Activated T-helper 2 cell treated with anti-CD3 and anti-CD28 coated beads, Interferon-gamma antibody, Interleukin-2, Interleukin-4, amounts not matched to agents 10 μg/mL and 5 μg/mL and 100 μg/mL, durations not matched to agents 14 hours and 24 hours and 36 hours (primary cell): ENCODE data around the gene CD300H. TPM values are rescaled to one million over a fixed set of nuclear protein-coding genes. Genes with fewer than 3 reads are reported as not detected.

Source experiments
- DNase-seq: peaks from one replicate; pipeline ENCODE4 v3.0.0; 2021; ENCODE audit warnings: low spot score
- H3K27ac Mint-ChIP-seq: one replicate; pipeline ENCODE4 v1.8.0; 2021; ENCODE audit warnings: mixed read lengths
- H3K27me3 Mint-ChIP-seq: one replicate; pipeline ENCODE4 v1.8.0; 2021; ENCODE audit warnings: low read depth, mixed read lengths
- H3K36me3 Mint-ChIP-seq: one replicate; pipeline ENCODE4 v1.8.0; 2021; ENCODE audit warnings: low read depth, mixed read lengths
- H3K4me1 Mint-ChIP-seq: one replicate; pipeline ENCODE4 v1.8.0; 2021; ENCODE audit warnings: low read depth, mixed read lengths
- H3K4me3 Mint-ChIP-seq: one replicate; pipeline ENCODE4 v1.8.0; 2021; ENCODE audit warnings: low read depth, mild to moderate bottlenecking, moderate library complexity, mixed read lengths
- H3K9me3 Mint-ChIP-seq: one replicate; pipeline ENCODE4 v1.8.0; 2021; ENCODE audit warnings: mixed read lengths
- intact Hi-C: fragments of 100-400 bp; cut with micrococcal nuclease; formaldehyde crosslinking; loops from one replicate; pipeline ENCODE4 v1.15.1; 2023
- total RNA-seq: library from RNA; stranded (reverse); gene quantifications from 2 replicates; pipeline ENCODE4 v1.2.3, GENCODE V29; 2022

CD300H gene
- total RNA-seq, result not detected in 2 replicates

- no peak for DNase-seq
- H3K36me3 Mint-ChIP-seq, result no peaks in the 10 kb centered on the region
- H3K4me1 Mint-ChIP-seq, result peaks cover 15% of the 10 kb centered on the region
- H3K27ac Mint-ChIP-seq, result no peak within 1 kb of the TSS
- intact Hi-C loops, result loop anchor here (5.0 to 10.0 kb wide), 2 partner anchors 77 to 170 kb away; partner anchors contain the start of gene RAB37
- peaks cover 19% of the 10 kb centered on the region for H3K27me3 Mint-ChIP-seq
- H3K9me3 Mint-ChIP-seq, result no peaks in the 10 kb centered on the region
- no peak within 1 kb of the TSS for H3K4me3 Mint-ChIP-seq
Measured at GRCh38 chr17:74567397-74567796, at the start of gene CD300H. CD300H (minus strand) TSS chr17:74567509.

GRCh38 chr17:74616696-74617095 is 49.4 kb upstream of the CD300H start:
- Mint-ChIP-seq H3K27ac (no peak overlapping the region), H3K36me3 (no peaks in the 10 kb centered on the region), H3K4me1 (peaks cover 3% of the 10 kb centered on the region), H3K27me3 (peaks cover 34% of the 10 kb centered on the region), H3K4me3 (no peak overlapping the region), H3K9me3 (no peaks in the 10 kb centered on the region)
- DNase-seq, result no peak
- intact Hi-C loops, result no loop called here

GRCh38 chr17:74612046-74612445 is 44.7 kb upstream of the CD300H start:
- DNase-seq, result no peak
- intact Hi-C loops, result no loop called here

GRCh38 chr17:74610108-74610507 is 42.8 kb upstream of the CD300H start:
- no peak overlapping the region for H3K27ac Mint-ChIP-seq
- DNase-seq, result no peak
- H3K27me3 Mint-ChIP-seq, result peaks cover 15% of the 10 kb centered on the region

More at GRCh38 chr17:74612046-74612445, 44.7 kb upstream of the CD300H start:
- H3K27ac Mint-ChIP-seq, result no peak overlapping the region
- H3K9me3 Mint-ChIP-seq, result no peaks in the 10 kb centered on the region
- no peak overlapping the region for H3K4me3 Mint-ChIP-seq
- H3K4me1 Mint-ChIP-seq, result peaks cover 3% of the 10 kb centered on the region
- peaks cover 18% of the 10 kb centered on the region for H3K27me3 Mint-ChIP-seq
- no peaks in the 10 kb centered on the region for H3K36me3 Mint-ChIP-seq

GRCh38 chr17:74608511-74608910 is 41.2 kb upstream of the CD300H start:
- Mint-ChIP-seq H3K4me3 (no peak overlapping the region), H3K27ac (no peak overlapping the region), H3K36me3 (no peaks in the 10 kb centered on the region), H3K27me3 (peaks cover 13% of the 10 kb centered on the region), H3K4me1 (peaks cover 3% of the 10 kb centered on the region), H3K9me3 (no peaks in the 10 kb centered on the region)
- intact Hi-C loops, result no loop called here
- DNase-seq, result no peak

More at GRCh38 chr17:74610108-74610507, 42.8 kb upstream of the CD300H start:
- intact Hi-C loops, result no loop called here
- H3K36me3 Mint-ChIP-seq, result no peaks in the 10 kb centered on the region
- peaks cover 3% of the 10 kb centered on the region for H3K4me1 Mint-ChIP-seq
- H3K9me3 Mint-ChIP-seq, result no peaks in the 10 kb centered on the region
- H3K4me3 Mint-ChIP-seq, result no peak overlapping the region

- no peak overlapping the region for H3K27ac Mint-ChIP-seq
- intact Hi-C loops, result no loop called here
- peaks cover 2% of the 10 kb centered on the region for H3K4me1 Mint-ChIP-seq
- H3K36me3 Mint-ChIP-seq, result no peaks in the 10 kb centered on the region
- no peaks in the 10 kb centered on the region for H3K9me3 Mint-ChIP-seq
- DNase-seq, result no peak
- peaks cover 15% of the 10 kb centered on the region for H3K27me3 Mint-ChIP-seq
- H3K4me3 Mint-ChIP-seq, result no peak overlapping the region
Measured at GRCh38 chr17:74607221-74607620, 39.9 kb upstream of the CD300H start.

- peaks cover 3% of the 10 kb centered on the region for H3K4me1 Mint-ChIP-seq
- peaks cover 19% of the 10 kb centered on the region for H3K27me3 Mint-ChIP-seq
- intact Hi-C loops, result no loop called here
- H3K9me3 Mint-ChIP-seq, result no peaks in the 10 kb centered on the region
- no peak overlapping the region for H3K4me3 Mint-ChIP-seq
- DNase-seq, result no peak
- H3K27ac Mint-ChIP-seq, result no peak overlapping the region
- no peaks in the 10 kb centered on the region for H3K36me3 Mint-ChIP-seq
Measured at GRCh38 chr17:74606050-74606449, 38.7 kb upstream of the CD300H start.

GRCh38 chr17:74605361-74605760 is 38.1 kb upstream of the CD300H start:
- H3K36me3 Mint-ChIP-seq, result no peaks in the 10 kb centered on the region
- H3K9me3 Mint-ChIP-seq, result no peaks in the 10 kb centered on the region
- H3K4me1 Mint-ChIP-seq, result peaks cover 3% of the 10 kb centered on the region
- DNase-seq, result no peak
- H3K27me3 Mint-ChIP-seq, result peaks cover 21% of the 10 kb centered on the region
- intact Hi-C loops, result no loop called here
- H3K27ac Mint-ChIP-seq, result no peak overlapping the region
- H3K4me3 Mint-ChIP-seq, result no peak overlapping the region

GRCh38 chr17:74604761-74605160 is 37.5 kb upstream of the CD300H start:
- Mint-ChIP-seq H3K36me3 (no peaks in the 10 kb centered on the region), H3K4me3 (no peak overlapping the region), H3K4me1 (peaks cover 3% of the 10 kb centered on the region), H3K27ac (no peak overlapping the region), H3K27me3 (peaks cover 22% of the 10 kb centered on the region), H3K9me3 (no peaks in the 10 kb centered on the region)
- intact Hi-C loops, result loop anchor here (5.0 kb wide), 1 partner anchor 237 kb away; the partner anchor contains the start of gene GPR142
- DNase-seq, result no peak

- Mint-ChIP-seq H3K27me3 (peaks cover 27% of the 10 kb centered on the region), H3K9me3 (no peaks in the 10 kb centered on the region), H3K36me3 (no peaks in the 10 kb centered on the region), H3K4me1 (peaks cover 3% of the 10 kb centered on the region), H3K27ac (no peak overlapping the region), H3K4me3 (no peak overlapping the region)
- intact Hi-C loops, result loop anchor here (5.0 kb wide), 1 partner anchor 237 kb away; the partner anchor contains the start of gene GPR142
- DNase-seq, result no peak
Measured at GRCh38 chr17:74604200-74604599, 36.9 kb upstream of the CD300H start.

GRCh38 chr17:74603746-74604145 is 36.4 kb upstream of the CD300H start:
- H3K9me3 Mint-ChIP-seq, result no peaks in the 10 kb centered on the region
- no peak overlapping the region for H3K4me3 Mint-ChIP-seq
- H3K36me3 Mint-ChIP-seq, result no peaks in the 10 kb centered on the region
- H3K27me3 Mint-ChIP-seq, result peaks cover 29% of the 10 kb centered on the region
- intact Hi-C loops, result loop anchor here (5.0 kb wide), 1 partner anchor 236 kb away; the partner anchor contains the start of gene GPR142
- DNase-seq, result no peak
- peaks cover 4% of the 10 kb centered on the region for H3K4me1 Mint-ChIP-seq
- H3K27ac Mint-ChIP-seq, result no peak overlapping the region

GRCh38 chr17:74603037-74603635 is 35.8 kb upstream of the CD300H start:
- intact Hi-C loops, result loop anchor here (5.0 kb wide), 1 partner anchor 236 kb away; the partner anchor contains the start of gene GPR142
- Mint-ChIP-seq H3K4me1 (peaks cover 7% of the 10 kb centered on the region), H3K9me3 (no peaks in the 10 kb centered on the region), H3K27me3 (peaks cover 32% of the 10 kb centered on the region), H3K36me3 (no peaks in the 10 kb centered on the region), H3K4me3 (no peak overlapping the region), H3K27ac (no peak overlapping the region)
- no peak for DNase-seq

- no peak overlapping the region for H3K27ac Mint-ChIP-seq
- H3K9me3 Mint-ChIP-seq, result no peaks in the 10 kb centered on the region
- H3K36me3 Mint-ChIP-seq, result no peaks in the 10 kb centered on the region
- peaks cover 7% of the 10 kb centered on the region for H3K4me1 Mint-ChIP-seq
- DNase-seq, result no peak
- intact Hi-C loops, result loop anchor here (5.0 kb wide), 1 partner anchor 235 kb away; the partner anchor contains the start of gene GPR142
- peaks cover 30% of the 10 kb centered on the region for H3K27me3 Mint-ChIP-seq
- H3K4me3 Mint-ChIP-seq, result no peak overlapping the region
Measured at GRCh38 chr17:74601944-74602572, 34.7 kb upstream of the CD300H start.
